Liver (tissue), 3 donors: ENCODE data around the gene PHF21B.

Experiments used
- EGR1 ChIP-seq, 2 donors: IDR thresholded peaks; 2 replicates each; pipeline ENCODE4 v1.6.1; 2016 to 2018; ENCODE audit warnings: antibody characterized with exemption in 2 of 2, low read depth in 2 of 2
- TAF1 ChIP-seq: conservative IDR thresholded peaks from 2 replicates; pipeline ENCODE4 v1.6.1; 2016; ENCODE audit warnings: antibody characterized with exemption, mild to moderate bottlenecking
- YY1 ChIP-seq: IDR thresholded peaks from 2 replicates; pipeline ENCODE4 v1.6.1; 2016; ENCODE audit warnings: antibody characterized with exemption, mild to moderate bottlenecking
- TF ChIP-seq, protein P1 (sequence below): fragments of 150-350 bp; IDR thresholded peaks from 2 replicates; pipeline ENCODE4 v1.5.1; 2017; ENCODE audit warnings: improper control_type of control experiment, low read depth, low read length; ENCODE audit not compliant: missing input control
- TF ChIP-seq, protein P2 (sequence below): IDR thresholded peaks from 2 replicates; pipeline ENCODE4 v1.6.1; 2016; ENCODE audit warnings: antibody characterized with exemption, mild to moderate bottlenecking
- donor health status: healthy.
- donor health status: healthy.

DNA sequence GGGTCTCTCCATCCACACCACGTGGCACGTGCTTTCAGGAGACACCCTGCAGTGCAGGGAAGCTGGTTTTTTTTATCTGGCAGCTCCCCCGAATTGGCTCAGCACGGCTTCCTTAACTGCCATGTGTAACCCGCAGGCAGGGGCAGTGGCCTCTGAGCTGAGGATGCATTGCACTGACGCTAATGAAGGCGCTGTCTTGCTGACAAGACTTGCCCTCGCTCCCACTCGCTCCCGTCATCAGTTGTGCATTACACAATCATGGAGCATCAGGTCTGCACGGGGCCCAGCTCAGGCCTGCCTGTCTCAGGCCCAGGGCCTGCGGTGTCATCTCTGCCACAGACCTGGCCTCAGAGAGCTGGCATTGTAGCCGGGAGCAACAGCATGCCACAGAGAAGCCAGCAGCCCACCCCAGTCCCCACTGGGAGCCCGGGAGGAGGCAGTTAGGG lies 161.5 kb downstream of the PHF21B start:
- TF ChIP-seq EGR1 (IDR thresholded peaks at IDR 0.05; ENCODE audit: low read depth in 2 of 2), result no peak
- TF ChIP-seq, protein P1, sequence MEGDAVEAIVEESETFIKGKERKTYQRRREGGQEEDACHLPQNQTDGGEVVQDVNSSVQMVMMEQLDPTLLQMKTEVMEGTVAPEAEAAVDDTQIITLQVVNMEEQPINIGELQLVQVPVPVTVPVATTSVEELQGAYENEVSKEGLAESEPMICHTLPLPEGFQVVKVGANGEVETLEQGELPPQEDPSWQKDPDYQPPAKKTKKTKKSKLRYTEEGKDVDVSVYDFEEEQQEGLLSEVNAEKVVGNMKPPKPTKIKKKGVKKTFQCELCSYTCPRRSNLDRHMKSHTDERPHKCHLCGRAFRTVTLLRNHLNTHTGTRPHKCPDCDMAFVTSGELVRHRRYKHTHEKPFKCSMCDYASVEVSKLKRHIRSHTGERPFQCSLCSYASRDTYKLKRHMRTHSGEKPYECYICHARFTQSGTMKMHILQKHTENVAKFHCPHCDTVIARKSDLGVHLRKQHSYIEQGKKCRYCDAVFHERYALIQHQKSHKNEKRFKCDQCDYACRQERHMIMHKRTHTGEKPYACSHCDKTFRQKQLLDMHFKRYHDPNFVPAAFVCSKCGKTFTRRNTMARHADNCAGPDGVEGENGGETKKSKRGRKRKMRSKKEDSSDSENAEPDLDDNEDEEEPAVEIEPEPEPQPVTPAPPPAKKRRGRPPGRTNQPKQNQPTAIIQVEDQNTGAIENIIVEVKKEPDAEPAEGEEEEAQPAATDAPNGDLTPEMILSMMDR, result no peak
- no peak for TF ChIP-seq YY1
- TF ChIP-seq, protein P2, sequence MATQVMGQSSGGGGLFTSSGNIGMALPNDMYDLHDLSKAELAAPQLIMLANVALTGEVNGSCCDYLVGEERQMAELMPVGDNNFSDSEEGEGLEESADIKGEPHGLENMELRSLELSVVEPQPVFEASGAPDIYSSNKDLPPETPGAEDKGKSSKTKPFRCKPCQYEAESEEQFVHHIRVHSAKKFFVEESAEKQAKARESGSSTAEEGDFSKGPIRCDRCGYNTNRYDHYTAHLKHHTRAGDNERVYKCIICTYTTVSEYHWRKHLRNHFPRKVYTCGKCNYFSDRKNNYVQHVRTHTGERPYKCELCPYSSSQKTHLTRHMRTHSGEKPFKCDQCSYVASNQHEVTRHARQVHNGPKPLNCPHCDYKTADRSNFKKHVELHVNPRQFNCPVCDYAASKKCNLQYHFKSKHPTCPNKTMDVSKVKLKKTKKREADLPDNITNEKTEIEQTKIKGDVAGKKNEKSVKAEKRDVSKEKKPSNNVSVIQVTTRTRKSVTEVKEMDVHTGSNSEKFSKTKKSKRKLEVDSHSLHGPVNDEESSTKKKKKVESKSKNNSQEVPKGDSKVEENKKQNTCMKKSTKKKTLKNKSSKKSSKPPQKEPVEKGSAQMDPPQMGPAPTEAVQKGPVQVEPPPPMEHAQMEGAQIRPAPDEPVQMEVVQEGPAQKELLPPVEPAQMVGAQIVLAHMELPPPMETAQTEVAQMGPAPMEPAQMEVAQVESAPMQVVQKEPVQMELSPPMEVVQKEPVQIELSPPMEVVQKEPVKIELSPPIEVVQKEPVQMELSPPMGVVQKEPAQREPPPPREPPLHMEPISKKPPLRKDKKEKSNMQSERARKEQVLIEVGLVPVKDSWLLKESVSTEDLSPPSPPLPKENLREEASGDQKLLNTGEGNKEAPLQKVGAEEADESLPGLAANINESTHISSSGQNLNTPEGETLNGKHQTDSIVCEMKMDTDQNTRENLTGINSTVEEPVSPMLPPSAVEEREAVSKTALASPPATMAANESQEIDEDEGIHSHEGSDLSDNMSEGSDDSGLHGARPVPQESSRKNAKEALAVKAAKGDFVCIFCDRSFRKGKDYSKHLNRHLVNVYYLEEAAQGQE, result no peak
- TF ChIP-seq TAF1, result no peak
